WTC11 (cell line): ENCODE measurements around the gene CCNG1. TPM values are rescaled to one million over a fixed set of nuclear protein-coding genes. Genes with fewer than 3 reads are reported as not detected.

ENCODE experiments used
- ATAC-seq: fragments of 200-7000 bp; cut with Tn5 transposase; 2 replicates; pipeline ENCODE4 v1.10.0; 2021; ENCODE audit warnings: mild to moderate bottlenecking, moderate library complexity
- CTCF ChIA-PET: fragments of 300-600 bp; sonication (Branson Sonifier 250); formaldehyde crosslinking; loops from one replicate; lab custom pipeline; 2021; ENCODE audit warnings: antibody characterized with exemption; lab: Charles Lee
- POLR2A ChIA-PET: fragments of 350-600 bp; sonication (Branson Sonifier 250); formaldehyde crosslinking; loops from one replicate; lab custom pipeline; 2021; ENCODE audit warnings: antibody characterized with exemption; lab: Charles Lee
- DNase-seq: peaks from one replicate; pipeline ENCODE4 v3.0.0; 2021; ENCODE audit warnings: low spot score
- H3K27ac Mint-ChIP-seq: 2 replicates; pipeline ENCODE4 v1.8.0; 2021; ENCODE audit warnings: mixed read lengths
- H3K27me3 Mint-ChIP-seq: 2 replicates; pipeline ENCODE4 v1.8.0; 2021; ENCODE audit warnings: low read depth, mild to moderate bottlenecking, moderate library complexity, mixed read lengths
- H3K36me3 Mint-ChIP-seq: 2 replicates; pipeline ENCODE4 v1.8.0; 2021; ENCODE audit warnings: mixed read lengths
- H3K4me1 Mint-ChIP-seq: 2 replicates; pipeline ENCODE4 v1.8.0; 2022; ENCODE audit warnings: mixed read lengths
- H3K4me3 Mint-ChIP-seq: 2 replicates; pipeline ENCODE4 v1.8.0; 2021; ENCODE audit warnings: mild to moderate bottlenecking, moderate library complexity, mixed read lengths
- H3K9me3 Mint-ChIP-seq: 2 replicates; pipeline ENCODE4 v1.8.0; 2021; ENCODE audit warnings: mixed read lengths
- E2F4 ChIP-seq: sonication (generic); formaldehyde crosslinking; IDR thresholded peaks from 2 replicates; pipeline ENCODE4 v1.8.1; 2022; ENCODE audit warnings: low read depth, mild to moderate bottlenecking, moderate library complexity, missing genetic modification reagents, borderline replicate concordance
- EMX1 ChIP-seq: fragments of 250-450 bp; sonication (Bioruptor Pico); IDR thresholded peaks from 2 replicates; pipeline ENCODE4 v1.8.0; 2021; ENCODE audit warnings: mild to moderate bottlenecking
- FOXK1 ChIP-seq: sonication (generic); formaldehyde crosslinking; IDR thresholded peaks from 2 replicates; pipeline ENCODE4 v1.8.0; 2022; ENCODE audit warnings: mild to moderate bottlenecking, moderate library complexity, missing genetic modification reagents
- MAX ChIP-seq: sonication (generic); formaldehyde crosslinking; IDR thresholded peaks from 2 replicates; pipeline ENCODE4 v1.8.0; 2022; ENCODE audit warnings: mild to moderate bottlenecking, missing genetic modification reagents
- MLX ChIP-seq: sonication (generic); formaldehyde crosslinking; IDR thresholded peaks from 2 replicates; pipeline ENCODE4 v1.8.1; 2023; ENCODE audit warnings: mild to moderate bottlenecking, missing genetic modification reagents, moderate library complexity
- NFATC4 ChIP-seq: fragments of 250-450 bp; sonication (Bioruptor Pico); IDR thresholded peaks from 2 replicates; pipeline ENCODE4 v1.9.0; 2021; ENCODE audit warnings: mild to moderate bottlenecking
- NFYB ChIP-seq: sonication (generic); formaldehyde crosslinking; conservative IDR thresholded peaks from 2 replicates; pipeline ENCODE4 v1.8.0; 2022; ENCODE audit warnings: low read depth, missing genetic modification reagents
- SMAD3 ChIP-seq: sonication (generic); formaldehyde crosslinking; IDR thresholded peaks from 2 replicates; pipeline ENCODE4 v1.8.0; 2022; ENCODE audit warnings: missing genetic modification reagents, mild to moderate bottlenecking, borderline replicate concordance
- TEAD4 ChIP-seq: sonication (generic); formaldehyde crosslinking; IDR thresholded peaks from 2 replicates; pipeline ENCODE4 v1.8.0; 2022; ENCODE audit warnings: mild to moderate bottlenecking, missing genetic modification reagents
- ZBTB21 ChIP-seq: sonication (generic); formaldehyde crosslinking; IDR thresholded peaks from 2 replicates; pipeline ENCODE4 v1.8.1; 2023; ENCODE audit warnings: mild to moderate bottlenecking, missing genetic modification reagents, borderline replicate concordance
- ZNF121 ChIP-seq: sonication (generic); formaldehyde crosslinking; IDR thresholded peaks from 2 replicates; pipeline ENCODE4 v1.8.0; 2023; ENCODE audit warnings: missing genetic modification reagents
- ZNF138 ChIP-seq: sonication (generic); formaldehyde crosslinking; conservative IDR thresholded peaks from 2 replicates; pipeline ENCODE4 v1.8.1; 2022; ENCODE audit warnings: mild to moderate bottlenecking, moderate library complexity, missing genetic modification reagents
- ZNF219 ChIP-seq: sonication (generic); formaldehyde crosslinking; IDR thresholded peaks from 2 replicates; pipeline ENCODE4 v1.8.0; 2023; ENCODE audit warnings: missing genetic modification reagents, mild to moderate bottlenecking, borderline replicate concordance
- ZNF512 ChIP-seq: sonication (generic); formaldehyde crosslinking; IDR thresholded peaks from 2 replicates; pipeline ENCODE4 v1.8.1; 2022; ENCODE audit warnings: missing genetic modification reagents, borderline replicate concordance
- ZNF532 ChIP-seq: fragments of 250-450 bp; sonication (Bioruptor Pico); IDR thresholded peaks from 2 replicates; pipeline ENCODE4 v1.9.0; 2021; ENCODE audit warnings: mild to moderate bottlenecking, borderline replicate concordance
- total RNA-seq: library from RNA; stranded (reverse); gene quantifications from 3 replicates; pipeline ENCODE4 v1.2.3, GENCODE V29; 2021
- TF ChIP-seq, protein P1 (sequence below): fragments of 200-600 bp; IDR thresholded peaks from 2 replicates; pipeline ENCODE4 v1.8.0; 2022; ENCODE audit warnings: antibody characterized with exemption
- TF ChIP-seq, protein P2 (sequence below): sonication (generic); formaldehyde crosslinking; IDR thresholded peaks from 2 replicates; pipeline ENCODE4 v1.8.1; 2022; ENCODE audit warnings: mild to moderate bottlenecking, moderate library complexity, missing genetic modification reagents
- TF ChIP-seq, protein P3 (sequence below): sonication (generic); formaldehyde crosslinking; IDR thresholded peaks from 2 replicates; pipeline ENCODE4 v1.8.0; 2023; ENCODE audit warnings: missing genetic modification reagents, mild to moderate bottlenecking, borderline replicate concordance
- TF ChIP-seq, protein P4 (sequence below): sonication (generic); formaldehyde crosslinking; IDR thresholded peaks from 2 replicates; pipeline ENCODE4 v1.8.0; 2022; ENCODE audit warnings: mild to moderate bottlenecking, missing genetic modification reagents

Gene CCNG1
- total RNA-seq, 1 experiment from 2014 or later, result 433 TPM

- H3K9me3 Mint-ChIP-seq, result no peaks in the 10 kb centered on the region
- no peak overlapping the region for H3K27ac Mint-ChIP-seq
- H3K4me1 Mint-ChIP-seq, result no peaks in the 10 kb centered on the region
- CTCF ChIA-PET, result no interaction called here
- no peak overlapping the region for H3K4me3 Mint-ChIP-seq
- peaks cover 81% of the 10 kb centered on the region for H3K36me3 Mint-ChIP-seq
- DNase-seq (no peak), ATAC-seq (no peak)
- TF ChIP-seq MLX (CRISPR knock-in tag) (no peak), MAX (CRISPR knock-in tag) (no peak), SMAD3 (no peak), ZNF532 (CRISPR knock-in tag) (no peak), NFYB (CRISPR knock-in tag) (no peak), E2F4 (no peak), ZNF138 (CRISPR knock-in tag) (no peak), NFATC4 (CRISPR knock-in tag) (no peak), EMX1 (CRISPR knock-in tag) (no peak), FOXK1 (CRISPR knock-in tag) (no peak), ZNF512 (CRISPR knock-in tag) (no peak), ZBTB21 (CRISPR knock-in tag) (no peak), ZNF219 (CRISPR knock-in tag) (no peak), ZNF121 (no peak), TEAD4 (CRISPR knock-in tag) (no peak)
- TF ChIP-seq, protein P1, sequence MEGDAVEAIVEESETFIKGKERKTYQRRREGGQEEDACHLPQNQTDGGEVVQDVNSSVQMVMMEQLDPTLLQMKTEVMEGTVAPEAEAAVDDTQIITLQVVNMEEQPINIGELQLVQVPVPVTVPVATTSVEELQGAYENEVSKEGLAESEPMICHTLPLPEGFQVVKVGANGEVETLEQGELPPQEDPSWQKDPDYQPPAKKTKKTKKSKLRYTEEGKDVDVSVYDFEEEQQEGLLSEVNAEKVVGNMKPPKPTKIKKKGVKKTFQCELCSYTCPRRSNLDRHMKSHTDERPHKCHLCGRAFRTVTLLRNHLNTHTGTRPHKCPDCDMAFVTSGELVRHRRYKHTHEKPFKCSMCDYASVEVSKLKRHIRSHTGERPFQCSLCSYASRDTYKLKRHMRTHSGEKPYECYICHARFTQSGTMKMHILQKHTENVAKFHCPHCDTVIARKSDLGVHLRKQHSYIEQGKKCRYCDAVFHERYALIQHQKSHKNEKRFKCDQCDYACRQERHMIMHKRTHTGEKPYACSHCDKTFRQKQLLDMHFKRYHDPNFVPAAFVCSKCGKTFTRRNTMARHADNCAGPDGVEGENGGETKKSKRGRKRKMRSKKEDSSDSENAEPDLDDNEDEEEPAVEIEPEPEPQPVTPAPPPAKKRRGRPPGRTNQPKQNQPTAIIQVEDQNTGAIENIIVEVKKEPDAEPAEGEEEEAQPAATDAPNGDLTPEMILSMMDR, result no peak
- TF ChIP-seq, protein P2, sequence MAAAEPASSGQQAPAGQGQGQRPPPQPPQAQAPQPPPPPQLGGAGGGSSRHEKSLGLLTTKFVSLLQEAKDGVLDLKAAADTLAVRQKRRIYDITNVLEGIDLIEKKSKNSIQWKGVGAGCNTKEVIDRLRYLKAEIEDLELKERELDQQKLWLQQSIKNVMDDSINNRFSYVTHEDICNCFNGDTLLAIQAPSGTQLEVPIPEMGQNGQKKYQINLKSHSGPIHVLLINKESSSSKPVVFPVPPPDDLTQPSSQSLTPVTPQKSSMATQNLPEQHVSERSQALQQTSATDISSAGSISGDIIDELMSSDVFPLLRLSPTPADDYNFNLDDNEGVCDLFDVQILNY, result no peak
- TF ChIP-seq, protein P3, sequence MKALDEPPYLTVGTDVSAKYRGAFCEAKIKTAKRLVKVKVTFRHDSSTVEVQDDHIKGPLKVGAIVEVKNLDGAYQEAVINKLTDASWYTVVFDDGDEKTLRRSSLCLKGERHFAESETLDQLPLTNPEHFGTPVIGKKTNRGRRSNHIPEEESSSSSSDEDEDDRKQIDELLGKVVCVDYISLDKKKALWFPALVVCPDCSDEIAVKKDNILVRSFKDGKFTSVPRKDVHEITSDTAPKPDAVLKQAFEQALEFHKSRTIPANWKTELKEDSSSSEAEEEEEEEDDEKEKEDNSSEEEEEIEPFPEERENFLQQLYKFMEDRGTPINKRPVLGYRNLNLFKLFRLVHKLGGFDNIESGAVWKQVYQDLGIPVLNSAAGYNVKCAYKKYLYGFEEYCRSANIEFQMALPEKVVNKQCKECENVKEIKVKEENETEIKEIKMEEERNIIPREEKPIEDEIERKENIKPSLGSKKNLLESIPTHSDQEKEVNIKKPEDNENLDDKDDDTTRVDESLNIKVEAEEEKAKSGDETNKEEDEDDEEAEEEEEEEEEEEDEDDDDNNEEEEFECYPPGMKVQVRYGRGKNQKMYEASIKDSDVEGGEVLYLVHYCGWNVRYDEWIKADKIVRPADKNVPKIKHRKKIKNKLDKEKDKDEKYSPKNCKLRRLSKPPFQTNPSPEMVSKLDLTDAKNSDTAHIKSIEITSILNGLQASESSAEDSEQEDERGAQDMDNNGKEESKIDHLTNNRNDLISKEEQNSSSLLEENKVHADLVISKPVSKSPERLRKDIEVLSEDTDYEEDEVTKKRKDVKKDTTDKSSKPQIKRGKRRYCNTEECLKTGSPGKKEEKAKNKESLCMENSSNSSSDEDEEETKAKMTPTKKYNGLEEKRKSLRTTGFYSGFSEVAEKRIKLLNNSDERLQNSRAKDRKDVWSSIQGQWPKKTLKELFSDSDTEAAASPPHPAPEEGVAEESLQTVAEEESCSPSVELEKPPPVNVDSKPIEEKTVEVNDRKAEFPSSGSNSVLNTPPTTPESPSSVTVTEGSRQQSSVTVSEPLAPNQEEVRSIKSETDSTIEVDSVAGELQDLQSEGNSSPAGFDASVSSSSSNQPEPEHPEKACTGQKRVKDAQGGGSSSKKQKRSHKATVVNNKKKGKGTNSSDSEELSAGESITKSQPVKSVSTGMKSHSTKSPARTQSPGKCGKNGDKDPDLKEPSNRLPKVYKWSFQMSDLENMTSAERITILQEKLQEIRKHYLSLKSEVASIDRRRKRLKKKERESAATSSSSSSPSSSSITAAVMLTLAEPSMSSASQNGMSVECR (CRISPR knock-in tag), result no peak
- TF ChIP-seq, protein P4, sequence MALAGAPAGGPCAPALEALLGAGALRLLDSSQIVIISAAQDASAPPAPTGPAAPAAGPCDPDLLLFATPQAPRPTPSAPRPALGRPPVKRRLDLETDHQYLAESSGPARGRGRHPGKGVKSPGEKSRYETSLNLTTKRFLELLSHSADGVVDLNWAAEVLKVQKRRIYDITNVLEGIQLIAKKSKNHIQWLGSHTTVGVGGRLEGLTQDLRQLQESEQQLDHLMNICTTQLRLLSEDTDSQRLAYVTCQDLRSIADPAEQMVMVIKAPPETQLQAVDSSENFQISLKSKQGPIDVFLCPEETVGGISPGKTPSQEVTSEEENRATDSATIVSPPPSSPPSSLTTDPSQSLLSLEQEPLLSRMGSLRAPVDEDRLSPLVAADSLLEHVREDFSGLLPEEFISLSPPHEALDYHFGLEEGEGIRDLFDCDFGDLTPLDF (CRISPR knock-in tag), result no peak
- H3K27me3 Mint-ChIP-seq, result no peaks in the 10 kb centered on the region
- POLR2A ChIA-PET, result no interaction called here
Measured at GRCh38 chr5:163478126-163478981, 41.0 kb downstream of the CCNG1 start.
